ENCODE data around the gene ATP11A. TPM values are rescaled to one million over a fixed set of nuclear protein-coding genes. Genes with fewer than 3 reads are reported as not detected.
A peak's percentile ranks its signal among the peaks of the same experiment; 100 is the strongest.

The ATP11A gene
- total RNA-seq, 1 experiment from 2014 or later = 232 TPM

DNA sequence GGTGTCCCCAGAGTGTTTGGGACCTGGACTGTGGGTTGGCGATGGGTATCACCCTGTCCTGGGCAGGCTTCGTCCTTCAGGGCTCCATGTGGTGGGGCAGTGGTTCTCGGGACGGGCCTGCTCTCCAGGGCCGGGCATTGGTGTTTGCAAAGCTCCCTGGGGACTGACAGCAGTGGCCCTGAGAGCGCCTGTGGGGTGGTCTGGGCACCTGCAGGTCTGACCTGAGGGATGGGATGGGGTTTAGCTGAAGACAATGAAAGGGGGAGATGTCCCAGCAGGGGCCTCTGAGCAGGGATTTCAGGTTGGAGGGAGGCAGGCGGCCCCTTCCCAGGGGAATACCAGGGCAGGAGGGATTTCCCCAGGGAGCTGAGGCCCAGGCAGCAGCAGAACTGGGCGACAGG, 210.9 kb downstream of the ATP11A start:
- H3K27me3 Mint-ChIP-seq (ENCODE audit: insufficient read depth, unreplicated experiment) = no peaks in the 10 kb centered on the region
- no TSS peak for BruUV-seq (replicated peaks)
- peaks cover 7% of the 10 kb centered on the region for H3K36me3 Mint-ChIP-seq (ENCODE audit: insufficient read depth, unreplicated experiment)
- no peak overlapping the region for H3K4me3 Mint-ChIP-seq (ENCODE audit: unreplicated experiment)
- TF ChIP-seq, protein P1, sequence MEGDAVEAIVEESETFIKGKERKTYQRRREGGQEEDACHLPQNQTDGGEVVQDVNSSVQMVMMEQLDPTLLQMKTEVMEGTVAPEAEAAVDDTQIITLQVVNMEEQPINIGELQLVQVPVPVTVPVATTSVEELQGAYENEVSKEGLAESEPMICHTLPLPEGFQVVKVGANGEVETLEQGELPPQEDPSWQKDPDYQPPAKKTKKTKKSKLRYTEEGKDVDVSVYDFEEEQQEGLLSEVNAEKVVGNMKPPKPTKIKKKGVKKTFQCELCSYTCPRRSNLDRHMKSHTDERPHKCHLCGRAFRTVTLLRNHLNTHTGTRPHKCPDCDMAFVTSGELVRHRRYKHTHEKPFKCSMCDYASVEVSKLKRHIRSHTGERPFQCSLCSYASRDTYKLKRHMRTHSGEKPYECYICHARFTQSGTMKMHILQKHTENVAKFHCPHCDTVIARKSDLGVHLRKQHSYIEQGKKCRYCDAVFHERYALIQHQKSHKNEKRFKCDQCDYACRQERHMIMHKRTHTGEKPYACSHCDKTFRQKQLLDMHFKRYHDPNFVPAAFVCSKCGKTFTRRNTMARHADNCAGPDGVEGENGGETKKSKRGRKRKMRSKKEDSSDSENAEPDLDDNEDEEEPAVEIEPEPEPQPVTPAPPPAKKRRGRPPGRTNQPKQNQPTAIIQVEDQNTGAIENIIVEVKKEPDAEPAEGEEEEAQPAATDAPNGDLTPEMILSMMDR (IDR thresholded peaks at IDR 0.05; ENCODE audit: insufficient read depth in 1 of 2, low read depth in 1 of 2, low read length in 1 of 2, severe bottlenecking in 1 of 2, unreplicated experiment in 1 of 2) = no peak
- H3K4me3 ChIP-seq (ENCODE audit: low read depth, low read length) = no peak overlapping the region
- DNase-seq = peak in 1 of 2 experiments; percentile 31
- CTCF ChIA-PET = no interaction called here
- H3K27me3 ChIP-seq (replicated peaks; ENCODE audit: control insufficient read depth, insufficient read depth, low read length) = no peaks in the 10 kb centered on the region
- peaks cover 3% of the 10 kb centered on the region; the same call in 1 of the 2 replicates for H3K4me1 ChIP-seq
- H3K4me1 Mint-ChIP-seq (ENCODE audit: low read depth, unreplicated experiment) = no peaks in the 10 kb centered on the region
- H3K9me3 ChIP-seq = peaks cover 11% of the 10 kb centered on the region
- POLR2A ChIA-PET = no interaction called here
- intact Hi-C loops (cut with micrococcal nuclease; ENCODE audit: unreplicated experiment) = no loop called here
- peaks cover 4% of the 10 kb centered on the region; the same call in 1 of the 2 replicates for H3K36me3 ChIP-seq (ENCODE audit: control insufficient read depth, insufficient read depth, low read length)
- no peak overlapping the region for H3K27ac Mint-ChIP-seq (ENCODE audit: unreplicated experiment)
- H3K9me3 Mint-ChIP-seq (ENCODE audit: unreplicated experiment) = no peaks in the 10 kb centered on the region

DNA sequence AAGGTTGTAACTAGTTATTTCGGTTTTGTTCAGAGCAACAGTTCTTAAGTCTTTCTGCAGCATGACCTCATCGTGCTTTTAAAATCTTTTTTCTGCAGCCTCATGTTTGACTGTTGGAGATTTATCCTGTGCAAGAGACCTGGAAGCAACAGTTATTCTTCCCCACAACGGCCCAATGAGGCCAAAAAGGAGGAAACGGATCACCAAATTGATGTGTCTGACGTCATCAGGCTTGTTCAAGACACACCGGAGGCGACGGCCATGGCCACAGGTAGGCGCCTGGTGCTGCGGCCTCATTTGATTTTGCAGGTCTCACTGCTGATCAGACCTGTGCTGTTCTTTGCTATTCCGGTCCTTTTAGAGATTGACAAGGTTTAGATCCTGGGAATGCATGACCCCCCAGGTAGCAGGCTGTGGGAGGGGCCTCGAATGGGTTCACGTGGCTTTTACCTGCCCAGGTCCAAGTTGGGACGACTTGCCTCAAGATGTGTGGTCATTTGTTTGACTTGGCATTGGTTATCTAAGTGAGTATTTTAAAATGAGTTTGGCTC, 212.3 kb downstream of the ATP11A start:
- POLR2A ChIA-PET = no interaction called here
- Mint-ChIP-seq H3K36me3 (ENCODE audit: insufficient read depth, unreplicated experiment) (peaks cover 7% of the 10 kb centered on the region), H3K4me3 (ENCODE audit: unreplicated experiment) (no peak overlapping the region), H3K9me3 (ENCODE audit: unreplicated experiment) (no peaks in the 10 kb centered on the region), H3K4me1 (ENCODE audit: low read depth, unreplicated experiment) (peaks cover 14% of the 10 kb centered on the region), H3K27me3 (ENCODE audit: insufficient read depth, unreplicated experiment) (no peaks in the 10 kb centered on the region), H3K27ac (ENCODE audit: unreplicated experiment) (no peak overlapping the region)
- no peak overlapping the region for H3K4me3 ChIP-seq (ENCODE audit: low read depth, low read length)
- TF ChIP-seq, protein P1 (IDR thresholded peaks at IDR 0.05; ENCODE audit: insufficient read depth in 1 of 2, low read depth in 1 of 2, low read length in 1 of 2, severe bottlenecking in 1 of 2, unreplicated experiment in 1 of 2) = no peak
- peaks cover 11% of the 10 kb centered on the region; the same call in 1 of the 2 replicates for H3K4me1 ChIP-seq
- intact Hi-C loops (cut with micrococcal nuclease; ENCODE audit: unreplicated experiment) = no loop called here
- no TSS peak for BruUV-seq (replicated peaks)
- peaks cover 6% of the 10 kb centered on the region; the same call in 1 of the 2 replicates for H3K36me3 ChIP-seq (ENCODE audit: control insufficient read depth, insufficient read depth, low read length)
- peaks cover 12% of the 10 kb centered on the region for H3K9me3 ChIP-seq
- CTCF ChIA-PET = interaction anchor here (1.3 kb wide), 1 partner anchor 27 kb away, joined by 3 read pairs; no protein-coding TSS in a partner anchor
- DNase-seq = no peak
- H3K27me3 ChIP-seq (replicated peaks; ENCODE audit: control insufficient read depth, insufficient read depth, low read length) = no peaks in the 10 kb centered on the region

DNA sequence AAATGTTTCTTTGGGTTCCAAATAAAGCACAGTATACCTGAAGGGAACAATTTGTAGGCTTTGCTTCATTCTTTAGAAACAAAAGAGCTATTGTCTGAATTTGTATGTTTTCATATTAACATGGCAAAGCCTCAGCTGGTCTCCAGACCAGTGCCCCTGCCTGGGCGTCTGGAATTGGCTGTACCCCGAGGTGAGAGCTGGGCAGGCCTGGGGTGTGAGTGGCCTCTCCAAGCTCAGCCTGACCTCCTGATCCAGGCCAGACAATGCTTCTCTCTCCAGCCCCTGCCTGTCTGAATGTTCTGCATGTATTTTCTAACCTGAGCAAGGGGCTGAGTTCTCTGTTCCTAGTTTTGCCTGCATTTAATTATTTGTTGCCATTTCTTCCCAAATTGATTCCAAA, 212.8 kb downstream of the ATP11A start:
- no TSS peak for BruUV-seq (replicated peaks)

More for the DNA sequence above, 212.8 kb downstream of the ATP11A start:
- intact Hi-C loops (cut with micrococcal nuclease; ENCODE audit: unreplicated experiment) = no loop called here
- no peaks in the 10 kb centered on the region for H3K27me3 ChIP-seq (replicated peaks; ENCODE audit: control insufficient read depth, insufficient read depth, low read length)
- no peak for DNase-seq
- H3K36me3 ChIP-seq (ENCODE audit: control insufficient read depth, insufficient read depth, low read length) = peaks cover 6% of the 10 kb centered on the region; the same call in 1 of the 2 replicates
- no peak overlapping the region for H3K4me3 ChIP-seq (ENCODE audit: low read depth, low read length)
- Mint-ChIP-seq H3K27ac (ENCODE audit: unreplicated experiment) (no peak overlapping the region), H3K36me3 (ENCODE audit: insufficient read depth, unreplicated experiment) (peaks cover 7% of the 10 kb centered on the region), H3K4me3 (ENCODE audit: unreplicated experiment) (no peak overlapping the region), H3K4me1 (ENCODE audit: low read depth, unreplicated experiment) (peaks cover 14% of the 10 kb centered on the region), H3K27me3 (ENCODE audit: insufficient read depth, unreplicated experiment) (no peaks in the 10 kb centered on the region), H3K9me3 (ENCODE audit: unreplicated experiment) (no peaks in the 10 kb centered on the region)
- ChIA-PET CTCF (interaction anchor here (1.3 kb wide), 1 partner anchor 27 kb away, joined by 3 read pairs; no protein-coding TSS in a partner anchor), POLR2A (no interaction called here)
- TF ChIP-seq, protein P1 (IDR thresholded peaks at IDR 0.05; ENCODE audit: insufficient read depth in 1 of 2, low read depth in 1 of 2, low read length in 1 of 2, severe bottlenecking in 1 of 2, unreplicated experiment in 1 of 2) = no peak
- H3K9me3 ChIP-seq = peaks cover 12% of the 10 kb centered on the region
- H3K4me1 ChIP-seq = peaks cover 13% of the 10 kb centered on the region; the same call in 1 of the 2 replicates

Data from Caco-2 (cell line).